AG09309 (cell line): ENCODE measurements around the gene TAS2R3.

Experiments
- DNase-seq: peaks from one replicate; pipeline ENCODE4 v3.0.0-alpha.2; 2010; ENCODE audit warnings: low read depth
- H3K4me3 ChIP-seq: 2 replicates; pipeline ENCODE4 v1.5.1; 2011; ENCODE audit warnings: mild to moderate bottlenecking, low read depth, low read length, moderate library complexity; ENCODE audit not compliant: control insufficient read depth
- TF ChIP-seq, protein P1 (sequence below): IDR thresholded peaks from 2 replicates; pipeline ENCODE4 v1.5.1; 2011; ENCODE audit warnings: mild to moderate bottlenecking, low read depth, low read length, inconsistent platforms; ENCODE audit not compliant: insufficient read depth, control insufficient read depth; ENCODE audit errors: missing control alignments

Gene TAS2R3, protein sequence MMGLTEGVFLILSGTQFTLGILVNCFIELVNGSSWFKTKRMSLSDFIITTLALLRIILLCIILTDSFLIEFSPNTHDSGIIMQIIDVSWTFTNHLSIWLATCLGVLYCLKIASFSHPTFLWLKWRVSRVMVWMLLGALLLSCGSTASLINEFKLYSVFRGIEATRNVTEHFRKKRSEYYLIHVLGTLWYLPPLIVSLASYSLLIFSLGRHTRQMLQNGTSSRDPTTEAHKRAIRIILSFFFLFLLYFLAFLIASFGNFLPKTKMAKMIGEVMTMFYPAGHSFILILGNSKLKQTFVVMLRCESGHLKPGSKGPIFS

DNA sequence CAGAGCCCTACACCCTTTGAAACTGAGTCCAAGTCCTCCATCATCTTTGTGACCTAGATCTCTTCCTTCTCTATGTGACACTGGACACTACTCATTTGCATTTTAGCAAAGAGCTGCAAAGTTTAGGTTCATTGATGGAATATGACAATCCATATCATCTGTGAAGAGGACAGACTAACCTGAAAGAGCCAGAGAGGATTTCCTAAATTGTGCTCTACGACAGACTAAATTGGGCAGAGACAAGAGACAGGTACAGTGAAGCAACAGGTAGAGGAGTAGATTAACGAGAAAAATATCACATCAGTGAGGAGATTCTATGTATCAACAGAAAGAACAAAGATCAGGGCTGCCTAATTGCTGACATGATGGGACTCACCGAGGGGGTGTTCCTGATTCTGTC lies at the start of gene TAS2R3:
Gene TAS2R3 (plus strand): TSS at position 301 of the 400 bp plus-strand sequence. CDS start 62 bp downstream, at position 363.
- no peak within 1 kb of the TSS for H3K4me3 ChIP-seq
- DNase-seq, result no peak
- TF ChIP-seq, protein P1, sequence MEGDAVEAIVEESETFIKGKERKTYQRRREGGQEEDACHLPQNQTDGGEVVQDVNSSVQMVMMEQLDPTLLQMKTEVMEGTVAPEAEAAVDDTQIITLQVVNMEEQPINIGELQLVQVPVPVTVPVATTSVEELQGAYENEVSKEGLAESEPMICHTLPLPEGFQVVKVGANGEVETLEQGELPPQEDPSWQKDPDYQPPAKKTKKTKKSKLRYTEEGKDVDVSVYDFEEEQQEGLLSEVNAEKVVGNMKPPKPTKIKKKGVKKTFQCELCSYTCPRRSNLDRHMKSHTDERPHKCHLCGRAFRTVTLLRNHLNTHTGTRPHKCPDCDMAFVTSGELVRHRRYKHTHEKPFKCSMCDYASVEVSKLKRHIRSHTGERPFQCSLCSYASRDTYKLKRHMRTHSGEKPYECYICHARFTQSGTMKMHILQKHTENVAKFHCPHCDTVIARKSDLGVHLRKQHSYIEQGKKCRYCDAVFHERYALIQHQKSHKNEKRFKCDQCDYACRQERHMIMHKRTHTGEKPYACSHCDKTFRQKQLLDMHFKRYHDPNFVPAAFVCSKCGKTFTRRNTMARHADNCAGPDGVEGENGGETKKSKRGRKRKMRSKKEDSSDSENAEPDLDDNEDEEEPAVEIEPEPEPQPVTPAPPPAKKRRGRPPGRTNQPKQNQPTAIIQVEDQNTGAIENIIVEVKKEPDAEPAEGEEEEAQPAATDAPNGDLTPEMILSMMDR, result no peak

DNA sequence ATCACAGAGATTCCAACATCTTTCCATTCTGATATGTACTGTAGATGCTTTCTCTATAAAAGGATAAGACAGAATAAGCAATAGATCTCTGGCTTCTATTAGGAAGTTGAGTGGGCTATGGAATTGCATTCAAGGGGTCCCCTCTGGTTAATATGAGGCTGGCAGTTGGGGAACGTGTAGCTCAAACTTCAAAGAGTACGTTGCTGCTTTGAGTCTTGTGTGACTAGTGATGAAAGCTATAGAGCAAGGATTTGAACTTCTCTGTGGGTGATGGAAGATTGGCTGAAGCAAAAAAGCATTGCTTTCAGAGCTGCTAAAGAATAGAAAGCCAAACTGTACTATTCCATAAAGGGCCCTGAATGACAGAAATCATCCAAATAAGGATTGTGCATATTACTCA lies 49.3 kb upstream of the TAS2R3 start:
- H3K4me3 ChIP-seq, result no peak overlapping the region
- no peak for DNase-seq
- TF ChIP-seq, protein P1, result no peak

DNA sequence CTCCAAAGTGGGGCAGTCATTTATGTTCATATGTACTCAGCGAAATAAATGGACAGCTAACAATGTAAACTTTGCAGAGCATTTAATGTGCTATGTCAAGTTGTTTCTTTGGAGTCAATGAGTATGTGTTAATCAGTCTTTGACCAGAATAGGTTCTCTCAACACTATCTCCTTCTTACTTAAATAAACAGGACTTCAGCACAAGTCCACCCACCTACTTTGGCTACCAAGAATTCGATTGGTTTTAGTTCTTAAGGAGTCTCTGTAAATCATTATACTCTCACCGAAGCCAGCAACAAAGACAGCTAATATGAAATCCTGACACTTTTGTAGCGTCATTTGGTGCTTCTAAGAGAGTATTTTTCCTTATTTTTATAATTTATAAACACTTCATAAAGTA lies 48.9 kb upstream of the TAS2R3 start:
- TF ChIP-seq, protein P1, result no peak
- DNase-seq, result no peak
- no peak overlapping the region for H3K4me3 ChIP-seq

DNA sequence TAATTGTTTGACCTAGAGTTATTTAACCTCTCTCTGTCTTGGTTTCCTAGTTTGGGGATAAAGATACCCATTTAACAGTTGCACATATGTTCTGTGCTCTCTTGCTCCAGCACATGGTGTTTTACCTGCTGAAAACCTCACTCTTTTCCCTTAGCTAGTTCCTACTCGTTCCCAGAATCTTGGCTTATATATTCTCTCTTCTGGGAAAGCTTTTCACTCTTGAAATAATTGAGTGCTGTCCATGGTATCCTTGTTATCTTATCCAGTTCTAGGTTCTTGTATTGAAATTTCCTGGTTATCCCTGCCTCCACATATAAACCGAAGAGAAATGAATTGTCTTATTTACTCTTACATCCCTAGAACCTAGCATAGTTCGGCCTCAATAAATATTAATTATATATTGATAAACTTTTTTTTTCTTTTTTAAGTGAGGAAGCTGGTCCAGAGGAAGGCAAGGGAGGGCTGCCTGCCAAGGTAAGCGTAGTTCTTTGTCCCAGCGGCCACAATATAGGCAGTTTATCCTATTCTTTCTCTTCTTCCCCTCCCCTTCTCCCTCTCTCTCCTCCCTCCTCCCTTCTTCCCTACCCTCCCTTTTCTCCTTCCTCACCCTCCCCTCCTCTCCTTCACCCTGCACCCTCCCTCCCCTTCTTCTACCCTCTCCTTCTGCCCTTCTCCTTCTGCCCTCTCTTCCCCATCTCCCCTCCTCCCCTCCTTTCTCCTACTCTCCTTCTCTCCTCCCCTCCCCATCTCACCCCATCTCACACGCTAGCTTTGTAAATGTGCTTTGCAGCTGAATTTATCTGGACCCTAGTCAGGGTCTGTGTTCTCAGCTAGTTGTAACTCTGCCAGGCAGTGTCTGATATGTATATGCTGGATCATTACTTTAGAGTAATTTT lies 47.9 kb upstream of the TAS2R3 start:
- DNase-seq, result no peak
- TF ChIP-seq, protein P1, result no peak
- no peak overlapping the region for H3K4me3 ChIP-seq

DNA sequence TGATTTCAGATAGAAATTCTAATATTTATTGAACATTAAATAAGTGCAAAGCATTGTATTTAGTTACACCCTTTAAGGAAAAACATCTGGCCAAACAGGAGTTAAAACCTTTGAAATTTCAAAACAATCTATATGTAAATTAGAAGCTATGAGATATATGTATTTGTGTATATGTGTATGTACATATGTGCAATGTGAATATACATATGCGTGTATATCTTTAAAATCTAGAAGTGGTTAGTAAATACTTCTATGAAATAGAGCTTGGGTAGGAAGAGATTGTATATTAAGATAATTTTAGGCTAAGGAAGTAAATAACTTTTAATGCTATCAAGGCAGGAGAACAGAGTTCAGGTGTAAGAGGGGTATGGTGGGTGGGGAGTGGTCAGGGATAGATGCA lies 46.4 kb upstream of the TAS2R3 start:
- DNase-seq, result no peak
- TF ChIP-seq, protein P1, result no peak
- H3K4me3 ChIP-seq, result no peak overlapping the region

DNA sequence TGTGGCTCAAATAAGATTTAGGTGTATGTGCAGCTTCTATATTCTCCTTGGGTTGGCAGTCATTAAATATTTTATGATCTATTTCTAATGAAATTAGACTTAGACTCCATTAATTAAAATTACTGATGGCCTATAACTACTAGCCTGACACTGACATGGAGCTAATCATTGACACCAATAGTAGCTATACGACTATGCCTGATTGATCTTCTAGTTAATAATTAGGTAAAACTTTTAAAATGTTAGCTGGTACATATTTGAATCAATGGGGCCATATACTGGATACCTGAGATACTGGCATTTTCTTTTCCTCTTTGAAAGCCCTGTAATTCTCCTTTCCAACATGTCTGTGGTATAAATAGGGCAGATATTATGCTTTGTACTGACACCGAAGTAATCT lies 41.4 kb upstream of the TAS2R3 start:
- no peak overlapping the region for H3K4me3 ChIP-seq
- DNase-seq, result no peak
- TF ChIP-seq, protein P1, result no peak
